Skeletal muscle tissue (tissue), 4 donors: ENCODE measurements around the gene ABT1. TPM values are rescaled to one million over a fixed set of nuclear protein-coding genes. Genes with fewer than 3 reads are reported as not detected.

Experiments used
- H3K27ac ChIP-seq: one replicate; pipeline ENCODE4 v1.7.0; 2013; ENCODE audit warnings: mild to moderate bottlenecking, low read depth, low read length, inconsistent platforms
- H3K27me3 ChIP-seq, 3 donors: one replicate each; pipeline ENCODE4 v1.7.0; 2013; ENCODE audit warnings: low read length in 3 of 3; ENCODE audit not compliant: control insufficient read depth in 3 of 3, insufficient read depth in 3 of 3
- H3K36me3 ChIP-seq, 3 donors: one replicate each; pipeline ENCODE4 v1.7.0; 2013; ENCODE audit warnings: low read length in 3 of 3; ENCODE audit not compliant: control insufficient read depth in 3 of 3, insufficient read depth in 3 of 3
- H3K4me1 ChIP-seq, 3 donors: one replicate each; pipeline ENCODE4 v1.7.0; 2013; ENCODE audit warnings: low read length in 3 of 3, mild to moderate bottlenecking in 3 of 3; ENCODE audit not compliant: control insufficient read depth in 3 of 3, insufficient read depth in 3 of 3
- H3K4me3 ChIP-seq, 3 donors: one replicate each; pipeline ENCODE4 v1.7.0; 2013; ENCODE audit warnings: low read length in 3 of 3
- H3K9ac ChIP-seq, 3 donors: one replicate each; pipeline ENCODE4 v1.7.0; 2013; ENCODE audit warnings: low read length in 3 of 3, mild to moderate bottlenecking in 3 of 3, moderate library complexity in 2 of 3, low read depth in 1 of 3
- H3K9me3 ChIP-seq, 3 donors: one replicate each; pipeline ENCODE4 v1.7.0; 2013; ENCODE audit warnings: low read length in 3 of 3; ENCODE audit not compliant: control insufficient read depth in 3 of 3
- total RNA-seq: library from RNA; depleted of rRNA; stranded (reverse); fragments of >200 nt; gene quantifications from one replicate; pipeline ENCODE4 v1.2.3, GENCODE V29; 2014
- donor health status: Osteomylitis.

The ABT1 gene
- total RNA-seq, 1 donor from 2014 or later, result 16.2 TPM

DNA sequence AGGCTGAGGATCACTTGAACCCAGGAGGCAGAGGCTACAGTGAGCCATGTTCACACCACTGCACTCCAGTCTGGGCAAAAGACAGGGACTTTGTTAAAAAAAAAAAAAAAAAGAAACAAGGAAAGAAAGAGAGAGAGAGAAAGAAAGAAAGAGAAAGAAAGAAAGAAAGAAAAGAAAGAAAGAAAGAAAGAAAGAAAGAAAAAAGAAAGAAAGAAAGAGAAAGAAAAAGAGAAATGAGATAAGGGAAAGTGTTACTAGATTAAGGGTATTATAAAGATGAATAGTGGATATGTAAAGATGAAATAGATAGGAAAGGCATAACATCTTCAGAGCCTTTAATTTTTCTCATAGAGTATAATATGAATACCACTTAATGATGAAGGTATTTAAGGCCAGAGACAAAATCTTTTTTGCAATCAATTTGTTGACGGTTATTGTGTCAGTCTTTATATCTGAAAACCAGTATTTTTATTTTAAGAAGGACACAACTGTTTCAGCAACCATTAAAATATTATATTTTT lies 26.6 kb downstream of the ABT1 start:
- Histone ChIP-seq H3K4me3 (no peak overlapping the region), H3K4me1 (no peaks in the 10 kb centered on the region), H3K9ac (no peak overlapping the region), H3K9me3 (peaks cover 0 to 3% (median 0%) of the 10 kb centered on the region in 3 donors), H3K27me3 (no peaks in the 10 kb centered on the region), H3K27ac (no peak overlapping the region), H3K36me3 (no peaks in the 10 kb centered on the region)

DNA sequence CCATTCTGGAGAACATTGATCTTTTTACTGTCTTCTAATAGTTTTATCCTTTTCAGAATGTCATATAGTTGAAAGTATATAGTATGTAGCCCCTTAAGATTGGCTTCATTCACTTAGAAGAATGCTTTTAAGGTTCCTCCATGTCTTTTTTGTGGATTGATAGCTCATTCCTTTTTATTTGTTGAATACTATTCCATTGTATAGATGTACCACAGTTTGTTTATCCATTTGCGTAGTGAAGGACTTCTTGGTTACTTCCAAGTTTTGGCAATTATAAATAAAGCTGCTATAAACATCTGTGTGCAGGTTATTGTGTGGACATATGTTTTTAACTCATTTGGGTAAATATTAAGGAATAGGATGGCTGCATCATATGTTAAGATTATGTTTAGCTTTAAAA lies 27.8 kb downstream of the ABT1 start:
- H3K9ac ChIP-seq, result no peak overlapping the region
- H3K36me3 ChIP-seq, result no peaks in the 10 kb centered on the region
- peaks cover 0 to 3% (median 0%) of the 10 kb centered on the region in 3 donors for H3K9me3 ChIP-seq
- H3K27ac ChIP-seq, result no peak overlapping the region
- H3K27me3 ChIP-seq, result no peaks in the 10 kb centered on the region
- no peak overlapping the region for H3K4me3 ChIP-seq
- no peaks in the 10 kb centered on the region for H3K4me1 ChIP-seq

DNA sequence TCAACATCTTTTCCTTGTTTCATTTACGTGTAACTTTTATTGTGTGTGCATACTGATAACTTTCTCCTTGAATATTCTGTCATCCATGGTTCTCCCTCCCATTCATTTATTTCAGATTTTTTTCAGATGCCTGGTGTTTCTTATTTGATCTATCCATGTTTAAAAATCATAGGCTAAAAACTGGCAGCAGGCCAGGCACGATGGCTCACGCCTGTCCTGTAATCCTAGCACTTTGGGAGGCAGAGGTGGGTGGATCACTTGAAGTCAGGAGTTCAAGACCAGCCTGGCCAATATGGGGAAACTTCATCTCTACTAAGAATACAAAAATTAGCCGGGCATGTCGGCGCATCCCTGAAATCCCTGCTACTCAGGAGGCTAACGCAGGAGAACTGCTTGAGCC lies 31.1 kb downstream of the ABT1 start:
- H3K36me3 ChIP-seq, result no peaks in the 10 kb centered on the region
- H3K27me3 ChIP-seq, result no peaks in the 10 kb centered on the region
- no peak overlapping the region for H3K27ac ChIP-seq
- H3K9ac ChIP-seq, result no peak overlapping the region
- H3K9me3 ChIP-seq, result peaks cover 0 to 3% (median 0%) of the 10 kb centered on the region in 3 donors
- H3K4me1 ChIP-seq, result no peaks in the 10 kb centered on the region
- H3K4me3 ChIP-seq, result no peak overlapping the region

DNA sequence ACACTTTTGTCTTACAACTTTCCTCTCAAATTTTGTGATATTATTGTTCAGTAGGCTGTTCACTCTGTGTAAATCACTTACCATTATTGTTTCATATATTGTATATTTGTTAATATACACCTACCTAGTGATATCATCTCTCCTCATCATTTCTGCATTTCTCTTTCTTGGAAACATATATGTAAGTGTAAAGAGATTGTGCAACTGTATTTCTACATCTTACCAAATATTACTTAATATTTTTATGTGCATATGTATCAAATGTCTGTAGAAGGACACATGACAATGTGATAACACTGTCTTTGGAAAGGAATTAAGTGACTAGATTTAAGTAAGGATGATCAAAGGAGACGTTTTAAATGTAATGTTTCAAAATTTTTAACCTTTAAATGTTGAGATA lies 32.6 kb downstream of the ABT1 start:
- Histone ChIP-seq H3K27me3 (no peaks in the 10 kb centered on the region), H3K9ac (no peak overlapping the region), H3K9me3 (peaks cover 0 to 3% (median 0%) of the 10 kb centered on the region in 3 donors), H3K4me1 (no peaks in the 10 kb centered on the region), H3K27ac (no peak overlapping the region), H3K36me3 (peaks cover 0 to 7% (median 2%) of the 10 kb centered on the region in 3 donors), H3K4me3 (no peak overlapping the region)

DNA sequence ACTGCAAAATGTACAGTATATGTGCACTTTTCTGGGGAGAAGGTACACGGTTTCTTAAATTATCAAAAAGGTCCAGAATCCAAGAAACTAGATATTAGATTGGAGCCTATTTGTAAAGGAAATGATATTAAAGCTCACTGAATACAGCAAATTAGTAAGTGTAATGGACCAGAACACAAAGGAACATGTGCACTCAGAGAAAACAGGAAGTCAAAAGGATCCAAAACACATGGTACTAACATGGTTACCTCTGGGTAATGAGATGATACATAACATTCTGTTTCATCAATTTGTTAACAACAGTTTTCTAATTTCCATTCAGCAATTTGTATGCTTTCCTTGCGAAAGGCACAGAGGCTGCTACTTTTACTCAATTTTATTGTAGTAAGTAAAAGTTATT lies 44.1 kb downstream of the ABT1 start:
- Histone ChIP-seq H3K36me3 (peaks cover 33 to 54% (median 43%) of the 10 kb centered on the region in 3 donors), H3K4me1 (no peaks in the 10 kb centered on the region), H3K9ac (no peak overlapping the region), H3K4me3 (no peak overlapping the region), H3K27me3 (no peaks in the 10 kb centered on the region), H3K27ac (no peak overlapping the region), H3K9me3 (peaks cover 0 to 11% (median 8%) of the 10 kb centered on the region in 3 donors)

DNA sequence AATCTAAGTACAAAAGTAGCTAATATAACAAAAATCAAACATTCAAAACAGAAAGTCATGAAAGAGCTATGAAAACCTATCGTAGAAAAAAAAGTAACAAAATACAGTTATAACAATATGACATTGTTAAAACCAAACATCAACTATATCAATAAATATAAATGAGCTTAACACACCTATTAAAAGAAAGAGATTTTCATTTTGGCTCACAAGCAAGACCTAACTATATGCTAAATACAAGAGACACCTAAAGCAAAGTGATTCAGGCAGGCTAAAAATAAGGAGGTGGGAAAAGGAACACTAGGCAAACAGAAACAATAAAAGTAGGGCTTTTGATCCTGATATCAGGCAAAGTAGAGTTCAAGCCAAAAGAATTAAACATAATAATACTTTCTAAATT lies 49.3 kb downstream of the ABT1 start:
- Histone ChIP-seq H3K9me3 (no peaks in the 10 kb centered on the region), H3K4me3 (no peak overlapping the region), H3K27me3 (no peaks in the 10 kb centered on the region), H3K27ac (no peak overlapping the region), H3K36me3 (peaks cover 19 to 28% (median 22%) of the 10 kb centered on the region in 3 donors), H3K9ac (no peak overlapping the region), H3K4me1 (no peaks in the 10 kb centered on the region)

Other genes starting within 250 kb of the ABT1 start
- 11.0 TPM for gene BTN3A2, start 231.8 kb upstream of the ABT1 start, total RNA-seq
- gene BTN2A2, start 213.8 kb upstream of the ABT1 start, total RNA-seq, result 6.3 TPM
- 17.2 TPM for gene BTN3A1, start 194.7 kb upstream of the ABT1 start, total RNA-seq
- gene BTN3A3, start 156.4 kb upstream of the ABT1 start, total RNA-seq, result 20.9 TPM
- gene BTN2A1, start 139.0 kb upstream of the ABT1 start, total RNA-seq, result 8.4 TPM
- not detected for gene BTN1A1, start 96.7 kb upstream of the ABT1 start, total RNA-seq
- gene HMGN4, start 58.6 kb upstream of the ABT1 start, total RNA-seq, result 45.9 TPM
- 17.2 TPM for gene ZNF322, start 62.8 kb downstream of the ABT1 start, total RNA-seq